ENCODE data around the gene NOD2. TPM values are rescaled to one million over a fixed set of nuclear protein-coding genes. Genes with fewer than 3 reads are reported as not detected.

NOD2 gene
- total RNA-seq, 1 experiment from 2014 or later, result 0.17 TPM

DNA sequence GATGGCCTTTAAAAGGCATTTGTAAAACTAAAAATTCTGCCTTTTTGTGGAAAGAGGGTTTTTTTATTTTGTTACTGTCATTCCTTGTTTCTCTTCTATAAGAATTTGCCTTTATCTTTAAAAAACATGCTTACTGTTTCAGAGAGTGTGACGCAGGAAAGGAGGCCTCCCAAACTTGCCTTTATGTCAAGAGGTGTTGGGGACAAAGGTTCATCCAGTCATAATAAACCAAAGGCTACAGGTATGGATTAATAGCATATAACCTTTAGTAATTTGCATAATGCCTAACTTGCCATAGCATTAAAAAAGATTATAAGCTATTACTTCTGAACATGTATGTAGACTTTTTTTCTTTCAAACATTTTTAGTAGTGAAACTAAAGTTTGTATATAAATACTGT, 82.6 kb downstream of the NOD2 start:
- Histone ChIP-seq H3K79me2 (ENCODE audit: insufficient read depth, low read length) (no peaks in the 10 kb centered on the region), H4K8ac (replicated peaks; ENCODE audit: insufficient read length, low read depth, low read length) (no peak overlapping the region), H3K23ac (ENCODE audit: insufficient read length, low read depth, low read length) (no peak overlapping the region), H3K4me2 (ENCODE audit: insufficient read depth, insufficient read length, low read length) (no peak overlapping the region), H2BK5ac (ENCODE audit: insufficient read length, low read length) (no peak overlapping the region), H4K91ac (ENCODE audit: insufficient read length, low read depth, low read length) (no peak overlapping the region), H3K14ac (ENCODE audit: insufficient read depth, low read length) (no peak overlapping the region), H2BK15ac (ENCODE audit: low read depth, low read length) (no peak overlapping the region), H3K4me1 (ENCODE audit: insufficient read depth, low read length) (no peaks in the 10 kb centered on the region), H3K79me1 (ENCODE audit: insufficient read depth, low read depth, low read length, poor library complexity, severe bottlenecking) (no peaks in the 10 kb centered on the region), H3K9ac (ENCODE audit: extremely low read depth, insufficient read length, low read length) (no peak overlapping the region), H3K18ac (ENCODE audit: insufficient read length, low read depth, low read length) (no peak overlapping the region), H4K5ac (ENCODE audit: insufficient read length, low read depth, low read length) (no peak overlapping the region), H3K4ac (ENCODE audit: low read depth, low read length) (no peak overlapping the region), H3K56ac (ENCODE audit: insufficient read length, low read depth, low read length) (no peak overlapping the region), H2AK5ac (ENCODE audit: insufficient read length, low read length) (no peak overlapping the region), H2BK20ac (ENCODE audit: low read depth, low read length, poor library complexity, severe bottlenecking) (no peak overlapping the region), H3K27ac (ENCODE audit: insufficient read length, low read depth, low read length) (no peak overlapping the region), H2BK12ac (ENCODE audit: insufficient read length, low read depth, low read length) (no peak overlapping the region), H2BK120ac (ENCODE audit: low read depth, low read length, poor library complexity, severe bottlenecking) (no peak overlapping the region), H3K9me3 (ENCODE audit: control insufficient read depth, low read depth, low read length) (no peaks in the 10 kb centered on the region), H3K27me3 (ENCODE audit: insufficient read depth, low read length) (no peaks in the 10 kb centered on the region), H2AFZ (ENCODE audit: low read length) (no peak overlapping the region), H4K20me1 (ENCODE audit: control insufficient read depth, insufficient read depth, insufficient read length) (no peaks in the 10 kb centered on the region), H3T11ph (ENCODE audit: low read length) (no peak overlapping the region), H3K23me2 (ENCODE audit: insufficient read length, low read depth, low read length, poor library complexity, severe bottlenecking) (no peaks in the 10 kb centered on the region)
- no peak for DNase-seq
- TF ChIP-seq, protein P1, sequence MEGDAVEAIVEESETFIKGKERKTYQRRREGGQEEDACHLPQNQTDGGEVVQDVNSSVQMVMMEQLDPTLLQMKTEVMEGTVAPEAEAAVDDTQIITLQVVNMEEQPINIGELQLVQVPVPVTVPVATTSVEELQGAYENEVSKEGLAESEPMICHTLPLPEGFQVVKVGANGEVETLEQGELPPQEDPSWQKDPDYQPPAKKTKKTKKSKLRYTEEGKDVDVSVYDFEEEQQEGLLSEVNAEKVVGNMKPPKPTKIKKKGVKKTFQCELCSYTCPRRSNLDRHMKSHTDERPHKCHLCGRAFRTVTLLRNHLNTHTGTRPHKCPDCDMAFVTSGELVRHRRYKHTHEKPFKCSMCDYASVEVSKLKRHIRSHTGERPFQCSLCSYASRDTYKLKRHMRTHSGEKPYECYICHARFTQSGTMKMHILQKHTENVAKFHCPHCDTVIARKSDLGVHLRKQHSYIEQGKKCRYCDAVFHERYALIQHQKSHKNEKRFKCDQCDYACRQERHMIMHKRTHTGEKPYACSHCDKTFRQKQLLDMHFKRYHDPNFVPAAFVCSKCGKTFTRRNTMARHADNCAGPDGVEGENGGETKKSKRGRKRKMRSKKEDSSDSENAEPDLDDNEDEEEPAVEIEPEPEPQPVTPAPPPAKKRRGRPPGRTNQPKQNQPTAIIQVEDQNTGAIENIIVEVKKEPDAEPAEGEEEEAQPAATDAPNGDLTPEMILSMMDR (conservative IDR thresholded peaks at IDR 0.05), result no peak
- no CpG with 5 or more reads among the region's 1 CpG for WGBS (ENCODE audit: extremely low coverage, insufficient read length, low lambda C conversion rate)
- Mint-ChIP-seq H3K4me1 (peaks cover 0 to 4% of the 10 kb centered on the region in 2 experiments; a peak in 2 of 4 replicates), H3K4me3 (no peak overlapping the region), H3K9me3 (no peaks in the 10 kb centered on the region), H3K27me3 (ENCODE audit: low read depth) (no peaks in the 10 kb centered on the region; the same call in 1 of the 2 replicates), H3K36me3 (ENCODE audit: insufficient read depth in 1 of 3, low read depth in 3 of 3) (peaks cover 0 to 2% (median 2%) of the 10 kb centered on the region in 3 experiments; a peak in 3 of 7 replicates), H3K27ac (no peak overlapping the region)

All from H9 (cell line).